SK-N-SH (cell line): ENCODE data around the gene NUP205. TPM values are rescaled to one million over a fixed set of nuclear protein-coding genes. Genes with fewer than 3 reads are reported as not detected.

Source experiments
- CTCF ChIA-PET: fragments of 300-600, 350-600 bp; formaldehyde crosslinking; extraction: SDS; loops from one replicate; lab custom pipeline; 2021; lab: Yijun Ruan, JAX
- POLR2A ChIA-PET: fragments of 350-600 bp; sonication (Branson Sonifier 250); formaldehyde crosslinking; extraction: SDS; loops from one replicate; lab custom pipeline; 2020; ENCODE audit warnings: antibody characterized with exemption, inconsistent platforms; lab: Yijun Ruan, JAX
- DNase-seq: peaks from one replicate; pipeline ENCODE4 v3.0.0; 2012
- H2AFZ ChIP-seq: fragments of 200-600 bp; sonication (generic); 2 replicates; pipeline ENCODE4 v1.8.1; 2016; ENCODE audit warnings: antibody characterized with exemption, mild to moderate bottlenecking, low read depth
- H3F3A ChIP-seq: fragments of 200-600 bp; sonication (generic); replicated peaks from 2 replicates; pipeline ENCODE3; 2016; ENCODE audit warnings: antibody characterized with exemption, mild to moderate bottlenecking; ENCODE audit not compliant: insufficient read depth
- H3K27ac ChIP-seq, 2 experiments: fragments of 200-500 bp in 1 of 2; fragments of 200-600 bp in 1 of 2; sonication (Bioruptor generic) in 1 of 2; sonication (generic), shearing (Covaris generic) in 1 of 2; 2 replicates each; pipeline versions ENCODE4 v1.5.1 to v1.6.1; 2014 to 2016; ENCODE audit warnings: low read depth in 2 of 2, inconsistent platforms in 1 of 2, low read length in 1 of 2, mild to moderate bottlenecking in 1 of 2, mixed read lengths in 1 of 2
- H3K27me3 ChIP-seq: fragments of 200-600 bp; sonication (generic), shearing (Covaris generic); 2 replicates; pipeline ENCODE4 v1.6.1; 2016; ENCODE audit warnings: mixed run types; ENCODE audit not compliant: insufficient read depth
- H3K36me3 ChIP-seq, 2 experiments: fragments of 200-500 bp in 1 of 2; fragments of 200-600 bp in 1 of 2; sonication (Bioruptor generic) in 1 of 2; sonication (generic) in 1 of 2; replicated peaks in 1 of 2; 2 replicates each; pipeline versions ENCODE3 to v1.5.1; 2014 to 2016; ENCODE audit warnings: low read length in 1 of 2, mild to moderate bottlenecking in 1 of 2; ENCODE audit not compliant: insufficient read depth in 2 of 2, control insufficient read depth in 1 of 2
- H3K4me1 ChIP-seq, 2 experiments: fragments of 200-500 bp in 1 of 2; fragments of 200-600 bp in 1 of 2; sonication (Bioruptor generic) in 1 of 2; sonication (generic), shearing (Covaris generic) in 1 of 2; 2 replicates each; pipeline versions ENCODE4 v1.5.1 to v1.6.1; 2014 to 2016; ENCODE audit warnings: low read depth in 1 of 2, low read length in 1 of 2, mixed run types in 1 of 2; ENCODE audit not compliant: insufficient read depth in 2 of 2, control insufficient read depth in 1 of 2
- H3K4me2 ChIP-seq: fragments of 200-600 bp; sonication (generic), shearing (Covaris generic); 2 replicates; pipeline ENCODE4 v1.6.1; 2017; ENCODE audit warnings: mixed run types
- H3K4me3 ChIP-seq, 2 experiments: fragments of 200-500 bp in 1 of 2; fragments of 200-600 bp in 1 of 2; sonication (Bioruptor generic) in 1 of 2; sonication (generic), shearing (Covaris generic) in 1 of 2; 2 replicates each; pipeline versions ENCODE4 v1.5.1 to v1.8.1; 2014 to 2016; ENCODE audit warnings: low read depth in 2 of 2, inconsistent platforms in 1 of 2, low read length in 1 of 2, mild to moderate bottlenecking in 1 of 2, mixed read lengths in 1 of 2, moderate library complexity in 1 of 2
- H3K79me2 ChIP-seq: fragments of 200-600 bp; sonication (generic); 2 replicates; pipeline ENCODE4 v1.8.1; 2017; ENCODE audit warnings: mild to moderate bottlenecking; ENCODE audit not compliant: insufficient read depth
- H3K9ac ChIP-seq: fragments of 200-600 bp; sonication (generic); 2 replicates; pipeline ENCODE4 v1.6.1; 2017; ENCODE audit warnings: mixed run types
- H3K9me2 ChIP-seq: fragments of 200-600 bp; sonication (generic); 2 replicates; pipeline ENCODE4 v1.6.1; 2017; ENCODE audit warnings: mixed run types
- H3K9me3 ChIP-seq: fragments of 200-600 bp; sonication (generic); 2 replicates; pipeline ENCODE4 v1.6.1; 2017; ENCODE audit warnings: mixed run types, mild to moderate bottlenecking, moderate library complexity
- H4K20me1 ChIP-seq: fragments of 200-600 bp; sonication (generic); 2 replicates; pipeline ENCODE4 v1.6.1; 2017; ENCODE audit warnings: mild to moderate bottlenecking, mixed run types; ENCODE audit not compliant: insufficient read depth
- EZH2phosphoT487 ChIP-seq: fragments of 200-600 bp; sonication (generic); IDR thresholded peaks from 2 replicates; pipeline ENCODE4 v1.6.1; 2017; ENCODE audit warnings: low read depth, mixed run types, mild to moderate bottlenecking, antibody characterized with exemption, moderate library complexity, borderline replicate concordance
- FOXJ3 ChIP-seq: sonication (generic); formaldehyde crosslinking; IDR thresholded peaks from 2 replicates; pipeline ENCODE4 v1.5.1; 2020; ENCODE audit warnings: mild to moderate bottlenecking, missing genetic modification reagents
- JUND ChIP-seq: IDR thresholded peaks from 2 replicates; pipeline ENCODE4 v1.4.0; 2012
- MEF2A ChIP-seq: IDR thresholded peaks from 2 replicates; pipeline ENCODE4 v1.4.0; 2012; ENCODE audit warnings: low read depth, borderline replicate concordance
- NFIC ChIP-seq: IDR thresholded peaks from 2 replicates; pipeline ENCODE4 v1.4.0; 2012; ENCODE audit warnings: borderline replicate concordance
- POLR2AphosphoS5 ChIP-seq: IDR thresholded peaks from 2 replicates; pipeline ENCODE4 v1.6.1; 2012; ENCODE audit warnings: low read depth, low read length
- RAD21 ChIP-seq: IDR thresholded peaks from 2 replicates; pipeline ENCODE4 v1.6.1; 2012; ENCODE audit warnings: mild to moderate bottlenecking, low read length
- RXRA ChIP-seq: IDR thresholded peaks from 2 replicates; pipeline ENCODE4 v1.4.0; 2012; ENCODE audit warnings: low read depth, mild to moderate bottlenecking, borderline replicate concordance
- SIN3A ChIP-seq: IDR thresholded peaks from 2 replicates; pipeline ENCODE4 v1.6.1; 2012; ENCODE audit warnings: low read depth, mild to moderate bottlenecking, low read length, moderate library complexity, borderline replicate concordance
- TAF1 ChIP-seq: IDR thresholded peaks from 2 replicates; pipeline ENCODE4 v1.6.1; 2012; ENCODE audit warnings: low read depth, mild to moderate bottlenecking, low read length, moderate library complexity, borderline replicate concordance
- TCF12 ChIP-seq: IDR thresholded peaks from 2 replicates; pipeline ENCODE4 v1.4.0; 2012
- TEAD4 ChIP-seq: IDR thresholded peaks from 2 replicates; pipeline ENCODE4 v1.4.0; 2012; ENCODE audit warnings: mild to moderate bottlenecking, borderline replicate concordance; ENCODE audit not compliant: insufficient read depth
- YY1 ChIP-seq: IDR thresholded peaks from 2 replicates; pipeline ENCODE4 v1.4.0; 2012; ENCODE audit warnings: low read depth, mild to moderate bottlenecking
- WGBS: methylation state at CpG from one replicate; pipeline ENCODE4 v1.1.6; 2017; ENCODE audit warnings: low lambda C conversion rate; 5-methylcytosine and 5-hydroxymethylcytosine counted together
- polyA plus RNA-seq, 3 experiments: library from polyadenylated mRNA; depleted of rRNA; stranded (reverse); fragments of >200 nt; gene quantifications; 2 replicates each; pipeline ENCODE4 v1.2.3, GENCODE V29; 2012
- TF ChIP-seq, protein P1 (sequence below): IDR thresholded peaks from 2 replicates; pipeline ENCODE4 v1.4.0; 2012; ENCODE audit warnings: low read depth, borderline replicate concordance
- TF ChIP-seq, protein P2 (sequence below): IDR thresholded peaks from 2 replicates; pipeline ENCODE4 v1.4.0; 2012; ENCODE audit warnings: low read depth
- TF ChIP-seq, protein P3 (sequence below): fragments of 150-350 bp; IDR thresholded peaks from 2 replicates; pipeline ENCODE4 v1.6.1; 2017; ENCODE audit warnings: antibody characterized with exemption, low read length, low read depth, borderline replicate concordance
- TF ChIP-seq, protein P4 (sequence below): IDR thresholded peaks from 2 replicates; pipeline ENCODE4; 2012
- TF ChIP-seq, protein P5 (sequence below): fragments of 200-600 bp; sonication (generic); IDR thresholded peaks from 2 replicates; pipeline ENCODE4 v1.6.1; 2017; ENCODE audit warnings: antibody characterized with exemption, mild to moderate bottlenecking, moderate library complexity

Gene NUP205
- polyA plus RNA-seq, 1 of the 3 experiments (the other 2 are of a cell fraction), result 48.2 TPM

DNA sequence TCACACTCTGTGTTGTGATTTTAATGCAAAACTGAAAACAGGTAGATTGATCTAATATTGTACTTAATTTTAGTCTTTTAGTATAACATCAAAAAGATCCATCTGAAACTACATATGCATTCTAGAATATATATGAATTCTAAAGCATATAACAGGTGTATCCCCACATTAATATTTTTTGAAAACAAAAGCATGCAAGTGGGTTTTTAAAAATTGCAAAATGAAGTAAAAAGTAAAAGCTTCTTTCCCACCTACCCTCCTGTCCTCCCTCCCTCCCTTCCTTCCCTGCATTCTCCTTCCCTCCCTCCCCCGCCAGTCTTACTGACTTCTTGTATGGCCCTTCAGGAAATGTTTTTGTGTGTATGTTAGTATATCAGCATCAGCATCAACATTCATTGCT, 90.0 kb downstream of the NUP205 start:
- H3K9ac ChIP-seq, result no peak overlapping the region
- no peak overlapping the region for H3K27ac ChIP-seq
- no peaks in the 10 kb centered on the region for H3K79me2 ChIP-seq
- H3K9me3 ChIP-seq, result no peaks in the 10 kb centered on the region
- DNase-seq, result no peak
- WGBS, result 88% methylated on average over 1 of the region's 1 CpG
- H4K20me1 ChIP-seq, result no peaks in the 10 kb centered on the region
- H3K36me3 ChIP-seq, result peaks cover 44 to 62% of the 10 kb centered on the region in 2 experiments
- POLR2A ChIA-PET, result no interaction called here
- CTCF ChIA-PET, result interaction anchor here (1.9 to 11.7 kb wide), 4 partner anchors 13 to 373 kb away, joined by 4 to 273 read pairs (median 108); partner anchors contain the start of gene STMP1
- H3K4me2 ChIP-seq, result no peak overlapping the region
- TF ChIP-seq JUND (no peak), TEAD4 (no peak), SIN3A (no peak), TAF1 (no peak), YY1 (no peak), POLR2AphosphoS5 (no peak), FOXJ3 (CRISPR knock-in tag) (no peak), MEF2A (no peak)
- TF ChIP-seq, protein P1, sequence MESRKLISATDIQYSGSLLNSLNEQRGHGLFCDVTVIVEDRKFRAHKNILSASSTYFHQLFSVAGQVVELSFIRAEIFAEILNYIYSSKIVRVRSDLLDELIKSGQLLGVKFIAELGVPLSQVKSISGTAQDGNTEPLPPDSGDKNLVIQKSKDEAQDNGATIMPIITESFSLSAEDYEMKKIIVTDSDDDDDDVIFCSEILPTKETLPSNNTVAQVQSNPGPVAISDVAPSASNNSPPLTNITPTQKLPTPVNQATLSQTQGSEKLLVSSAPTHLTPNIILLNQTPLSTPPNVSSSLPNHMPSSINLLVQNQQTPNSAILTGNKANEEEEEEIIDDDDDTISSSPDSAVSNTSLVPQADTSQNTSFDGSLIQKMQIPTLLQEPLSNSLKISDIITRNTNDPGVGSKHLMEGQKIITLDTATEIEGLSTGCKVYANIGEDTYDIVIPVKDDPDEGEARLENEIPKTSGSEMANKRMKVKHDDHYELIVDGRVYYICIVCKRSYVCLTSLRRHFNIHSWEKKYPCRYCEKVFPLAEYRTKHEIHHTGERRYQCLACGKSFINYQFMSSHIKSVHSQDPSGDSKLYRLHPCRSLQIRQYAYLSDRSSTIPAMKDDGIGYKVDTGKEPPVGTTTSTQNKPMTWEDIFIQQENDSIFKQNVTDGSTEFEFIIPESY, result no peak
- TF ChIP-seq, protein P2, sequence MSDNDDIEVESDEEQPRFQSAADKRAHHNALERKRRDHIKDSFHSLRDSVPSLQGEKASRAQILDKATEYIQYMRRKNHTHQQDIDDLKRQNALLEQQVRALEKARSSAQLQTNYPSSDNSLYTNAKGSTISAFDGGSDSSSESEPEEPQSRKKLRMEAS, result no peak
- TF ChIP-seq, protein P3, sequence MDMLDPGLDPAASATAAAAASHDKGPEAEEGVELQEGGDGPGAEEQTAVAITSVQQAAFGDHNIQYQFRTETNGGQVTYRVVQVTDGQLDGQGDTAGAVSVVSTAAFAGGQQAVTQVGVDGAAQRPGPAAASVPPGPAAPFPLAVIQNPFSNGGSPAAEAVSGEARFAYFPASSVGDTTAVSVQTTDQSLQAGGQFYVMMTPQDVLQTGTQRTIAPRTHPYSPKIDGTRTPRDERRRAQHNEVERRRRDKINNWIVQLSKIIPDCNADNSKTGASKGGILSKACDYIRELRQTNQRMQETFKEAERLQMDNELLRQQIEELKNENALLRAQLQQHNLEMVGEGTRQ, result no peak
- TF ChIP-seq, protein P4, sequence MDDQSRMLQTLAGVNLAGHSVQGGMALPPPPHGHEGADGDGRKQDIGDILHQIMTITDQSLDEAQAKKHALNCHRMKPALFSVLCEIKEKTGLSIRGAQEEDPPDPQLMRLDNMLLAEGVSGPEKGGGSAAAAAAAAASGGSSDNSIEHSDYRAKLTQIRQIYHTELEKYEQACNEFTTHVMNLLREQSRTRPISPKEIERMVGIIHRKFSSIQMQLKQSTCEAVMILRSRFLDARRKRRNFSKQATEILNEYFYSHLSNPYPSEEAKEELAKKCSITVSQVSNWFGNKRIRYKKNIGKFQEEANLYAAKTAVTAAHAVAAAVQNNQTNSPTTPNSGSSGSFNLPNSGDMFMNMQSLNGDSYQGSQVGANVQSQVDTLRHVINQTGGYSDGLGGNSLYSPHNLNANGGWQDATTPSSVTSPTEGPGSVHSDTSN, result no peak
- TF ChIP-seq, all 33 proteins: peak for 0
- peaks cover 0 to 6% of the 10 kb centered on the region in 2 experiments; a peak in 2 of 4 replicates for H3K4me1 ChIP-seq
- H3K9me2 ChIP-seq, result no peaks in the 10 kb centered on the region
- H2AFZ ChIP-seq, result no peak overlapping the region
- H3K4me3 ChIP-seq, result no peak overlapping the region
- no peaks in the 10 kb centered on the region for H3F3A ChIP-seq
- H3K27me3 ChIP-seq, result no peaks in the 10 kb centered on the region

DNA sequence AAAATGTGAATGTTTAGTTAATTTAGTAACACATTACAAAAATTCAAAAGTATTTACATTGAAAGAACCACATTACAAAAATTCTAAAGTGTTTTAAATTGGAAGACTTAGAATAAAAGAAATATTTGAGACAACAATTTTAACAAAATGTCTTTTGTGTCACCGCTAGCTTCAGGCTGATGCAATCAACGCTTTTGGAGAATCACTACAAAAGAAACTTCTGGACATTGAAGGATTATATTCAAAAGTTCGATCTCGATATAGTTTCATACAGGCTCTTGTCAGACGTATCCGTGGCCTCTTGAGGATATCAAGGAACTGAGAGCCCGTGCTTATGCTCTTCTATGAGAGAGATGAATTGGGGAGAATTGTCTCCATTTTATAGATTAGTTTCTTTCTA, 90.5 kb downstream of the NUP205 start:
- TF ChIP-seq, protein P3, result no peak
- TF ChIP-seq EZH2phosphoT487, result no peak
- no peak for TF ChIP-seq RAD21
- TF ChIP-seq NFIC, result no peak
- TF ChIP-seq TCF12, result no peak
- TF ChIP-seq, protein P5, sequence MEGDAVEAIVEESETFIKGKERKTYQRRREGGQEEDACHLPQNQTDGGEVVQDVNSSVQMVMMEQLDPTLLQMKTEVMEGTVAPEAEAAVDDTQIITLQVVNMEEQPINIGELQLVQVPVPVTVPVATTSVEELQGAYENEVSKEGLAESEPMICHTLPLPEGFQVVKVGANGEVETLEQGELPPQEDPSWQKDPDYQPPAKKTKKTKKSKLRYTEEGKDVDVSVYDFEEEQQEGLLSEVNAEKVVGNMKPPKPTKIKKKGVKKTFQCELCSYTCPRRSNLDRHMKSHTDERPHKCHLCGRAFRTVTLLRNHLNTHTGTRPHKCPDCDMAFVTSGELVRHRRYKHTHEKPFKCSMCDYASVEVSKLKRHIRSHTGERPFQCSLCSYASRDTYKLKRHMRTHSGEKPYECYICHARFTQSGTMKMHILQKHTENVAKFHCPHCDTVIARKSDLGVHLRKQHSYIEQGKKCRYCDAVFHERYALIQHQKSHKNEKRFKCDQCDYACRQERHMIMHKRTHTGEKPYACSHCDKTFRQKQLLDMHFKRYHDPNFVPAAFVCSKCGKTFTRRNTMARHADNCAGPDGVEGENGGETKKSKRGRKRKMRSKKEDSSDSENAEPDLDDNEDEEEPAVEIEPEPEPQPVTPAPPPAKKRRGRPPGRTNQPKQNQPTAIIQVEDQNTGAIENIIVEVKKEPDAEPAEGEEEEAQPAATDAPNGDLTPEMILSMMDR, result no peak
- no peak for TF ChIP-seq FOXJ3 (CRISPR knock-in tag)
- TF ChIP-seq MEF2A, result no peak
- no peak for TF ChIP-seq POLR2AphosphoS5
- TF ChIP-seq RXRA, result no peak
- TF ChIP-seq, protein P4, result no peak
- Histone ChIP-seq H4K20me1 (no peaks in the 10 kb centered on the region), H3K27ac (no peak overlapping the region), H3K36me3 (peaks cover 44 to 57% of the 10 kb centered on the region in 2 experiments), H3K4me1 (peaks cover 0 to 7% of the 10 kb centered on the region in 2 experiments; a peak in 2 of 4 replicates), H3K4me3 (no peak overlapping the region), H3K9me2 (no peaks in the 10 kb centered on the region), H3K27me3 (no peaks in the 10 kb centered on the region), H3K9ac (no peak overlapping the region), H3K4me2 (no peak overlapping the region), H2AFZ (no peak overlapping the region), H3K9me3 (no peaks in the 10 kb centered on the region), H3F3A (peaks cover 4% of the 10 kb centered on the region), H3K79me2 (no peaks in the 10 kb centered on the region)
- ChIA-PET CTCF (interaction anchor here (1.5 to 11.7 kb wide), 4 partner anchors 13 to 374 kb away, joined by 4 to 273 read pairs (median 80); partner anchors contain the start of gene STMP1), POLR2A (no interaction called here)
- 92% methylated on average over 7 of the region's 7 CpGs for WGBS
- no peak for DNase-seq
